Activated CD8-positive, alpha-beta memory T cell treated with anti-CD3 and anti-CD28 coated beads, Interleukin-2, amount 50 U/mL, for 4 hours (primary cell): Measurements from ENCODE around the gene ITGA3.

ENCODE experiments used
- DNase-seq: peaks from one replicate; pipeline ENCODE4 v3.0.0-alpha.2; 2020

Gene ITGA3

DNA sequence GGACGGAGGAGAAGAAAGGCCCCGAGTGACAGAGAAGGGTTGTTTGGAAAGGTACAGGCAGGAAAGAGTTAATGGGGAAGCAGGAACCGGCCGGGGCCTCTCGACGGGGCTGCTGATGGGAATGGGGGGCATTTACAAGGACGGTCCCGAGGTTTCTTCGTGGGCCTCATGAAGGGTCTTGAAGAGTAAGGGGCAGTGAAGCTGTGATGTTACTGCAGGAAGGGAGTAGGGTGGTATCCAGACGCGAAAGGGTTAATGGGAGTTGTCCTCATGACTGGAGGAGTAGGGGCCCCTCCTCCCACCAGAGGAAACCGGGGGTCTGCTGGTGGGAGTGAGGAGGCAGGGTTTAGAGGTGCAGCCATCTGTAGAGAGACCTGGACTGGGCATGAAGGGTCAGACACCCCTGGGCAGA lies 39.7 kb downstream of the ITGA3 start:
- DNase-seq, result no peak

DNA sequence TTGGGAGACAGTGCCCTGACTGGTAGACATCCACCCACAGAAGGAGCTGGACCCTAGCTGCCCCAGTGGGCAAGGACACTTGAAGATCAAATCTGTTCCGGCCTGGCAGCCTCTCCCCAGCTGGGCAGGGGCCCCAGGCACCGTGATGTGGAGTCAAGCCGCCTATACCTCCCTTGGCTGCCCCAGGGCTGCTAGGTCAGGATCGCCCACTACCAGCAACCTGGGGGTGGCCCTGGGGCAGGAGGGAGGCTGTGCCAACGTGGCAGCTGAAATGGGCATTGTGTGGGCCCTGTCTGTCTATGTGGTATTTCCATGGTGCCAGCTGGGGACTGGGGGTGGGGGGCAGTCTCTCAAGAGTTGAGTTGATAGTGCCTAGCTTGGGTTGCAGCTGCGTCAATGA lies 40.2 kb downstream of the ITGA3 start:
- DNase-seq, result no peak

DNA sequence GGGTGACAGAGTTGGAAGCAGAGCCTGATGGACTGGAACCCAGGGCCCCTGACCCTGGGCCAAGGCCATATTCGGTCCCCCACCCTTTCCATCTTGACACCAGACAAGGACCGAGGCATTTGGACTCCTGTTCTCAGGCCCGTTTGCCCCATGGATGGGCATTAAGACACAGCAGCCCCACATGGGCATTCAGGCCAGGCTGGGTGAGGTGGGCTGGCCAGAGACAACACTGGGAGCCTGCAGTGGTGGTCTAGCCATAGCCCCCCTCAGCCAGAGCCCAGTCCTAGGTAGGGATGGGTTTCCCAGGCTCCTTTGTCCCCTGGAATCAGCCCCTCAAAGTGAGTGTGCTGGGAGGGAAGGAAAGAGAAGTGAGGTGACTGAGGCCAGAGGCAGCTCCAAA lies 40.8 kb downstream of the ITGA3 start:
- no peak for DNase-seq

DNA sequence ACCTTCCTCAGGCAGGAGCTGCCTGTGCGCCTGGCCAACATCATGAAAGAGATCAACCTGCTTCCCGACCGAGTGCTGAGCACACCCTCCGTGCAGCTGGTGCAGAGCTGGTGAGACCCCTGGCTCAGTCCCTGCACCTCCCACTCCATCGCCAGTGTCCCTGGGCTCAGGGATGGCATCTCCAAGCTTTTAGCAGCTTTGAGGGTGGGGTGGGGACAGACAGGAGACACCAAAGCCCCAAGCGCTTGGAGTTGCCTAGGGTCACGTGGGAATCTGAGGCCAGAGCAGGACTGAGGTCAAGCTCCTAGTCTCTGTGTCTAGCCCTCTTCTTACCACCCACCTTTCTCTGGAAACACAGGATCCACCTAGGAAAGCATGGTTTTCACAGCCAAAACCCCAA lies 41.5 kb downstream of the ITGA3 start:
- no peak for DNase-seq

DNA sequence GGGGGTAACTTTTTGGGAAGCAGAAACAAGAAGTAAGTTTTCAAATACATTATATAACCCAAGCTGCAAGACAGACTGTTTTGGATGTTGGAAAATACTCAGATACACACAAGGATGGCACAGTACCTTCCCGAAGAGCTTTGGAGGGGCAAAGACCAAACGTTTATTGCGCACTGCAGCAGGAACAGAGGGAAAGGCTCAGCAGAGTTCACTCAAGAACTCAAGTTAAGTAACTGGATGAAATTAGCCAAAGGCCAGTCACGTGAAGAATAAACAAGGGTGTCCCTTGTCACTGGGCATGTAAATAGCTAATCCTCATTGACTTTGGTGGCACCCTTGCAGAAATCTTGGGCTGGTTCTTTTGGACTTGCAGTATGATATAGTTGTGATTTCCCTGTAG lies 42.0 kb downstream of the ITGA3 start:
- no peak for DNase-seq

DNA sequence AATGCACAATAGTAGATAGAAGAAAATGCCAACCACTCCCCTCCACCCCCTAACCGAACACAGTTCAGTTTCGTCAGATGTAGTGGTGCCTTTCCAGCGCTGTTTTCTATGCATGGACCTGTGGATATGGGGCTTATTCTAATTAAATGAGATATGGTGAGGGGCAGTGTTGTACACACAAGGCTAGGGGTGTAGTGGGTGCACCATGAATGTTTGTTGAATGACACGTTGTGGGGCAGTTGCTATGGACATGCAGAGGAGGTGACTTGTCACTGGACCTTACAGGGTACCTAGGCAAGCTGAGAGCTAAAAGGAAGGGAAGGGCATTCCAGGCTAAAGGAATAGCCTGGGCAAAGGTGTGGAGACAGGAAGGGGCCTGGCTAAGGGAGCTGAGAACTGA lies 42.7 kb downstream of the ITGA3 start:
- DNase-seq, result no peak

DNA sequence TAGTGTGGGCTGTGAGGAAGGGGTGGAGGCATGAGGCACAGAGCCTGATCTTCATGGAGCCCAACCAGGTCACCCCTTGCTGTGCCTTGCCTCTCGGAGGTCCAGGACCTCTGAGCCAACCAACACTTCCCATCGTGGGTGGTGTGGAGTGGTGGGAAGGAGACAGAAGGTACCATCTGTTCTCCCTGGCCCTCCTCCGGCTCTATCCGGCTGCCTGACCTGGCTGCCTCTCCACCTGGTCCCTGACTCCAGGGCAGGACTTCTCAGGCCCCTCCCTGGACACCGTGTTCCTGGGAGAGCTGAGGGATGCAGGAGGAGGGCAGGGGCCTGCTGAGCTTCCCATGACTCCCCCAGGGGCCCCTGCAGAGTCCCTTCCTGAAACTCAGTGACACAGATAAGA lies 43.1 kb downstream of the ITGA3 start:
- no peak for DNase-seq

DNA sequence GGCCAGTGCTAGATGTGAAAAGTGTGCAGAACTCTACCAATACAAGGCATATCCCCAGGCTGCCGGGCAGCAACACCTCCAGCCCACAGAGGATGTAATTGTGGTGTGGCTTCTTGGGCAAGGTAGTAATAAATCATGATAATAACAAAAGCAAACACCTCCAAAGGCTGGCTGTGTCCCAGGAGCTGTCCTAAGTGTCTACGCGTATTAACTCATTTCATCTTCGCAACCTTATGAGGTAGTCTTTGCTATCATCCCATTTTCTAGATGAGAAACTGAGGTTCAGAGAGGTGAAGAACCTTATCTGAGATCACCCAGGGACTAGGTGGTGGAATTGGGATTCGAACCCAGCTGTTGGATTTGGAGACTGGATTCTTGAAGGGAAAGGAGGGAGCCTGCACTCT lies 44.6 kb downstream of the ITGA3 start:
- no peak for DNase-seq

DNA sequence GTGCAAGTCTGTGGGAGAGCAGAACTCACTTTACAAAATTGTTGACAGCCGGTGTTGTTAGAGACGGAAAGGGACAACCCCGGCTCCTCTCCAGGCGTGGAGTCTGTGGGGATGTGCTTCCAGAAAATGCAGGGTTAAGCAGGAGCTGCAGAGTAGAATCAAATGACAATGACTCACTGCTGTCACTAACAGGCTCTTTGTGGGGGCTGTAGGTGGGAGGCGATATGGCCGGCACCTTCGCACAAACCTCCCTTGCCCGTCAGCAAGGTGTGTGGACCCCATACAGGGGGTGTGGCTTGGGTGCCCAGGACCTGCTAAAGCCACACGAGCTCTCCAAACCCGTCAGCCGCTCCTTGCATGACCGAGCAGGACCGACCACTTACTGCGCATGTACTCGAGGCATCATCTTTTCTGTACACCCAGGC lies 45.0 kb downstream of the ITGA3 start:
- DNase-seq, result no peak

DNA sequence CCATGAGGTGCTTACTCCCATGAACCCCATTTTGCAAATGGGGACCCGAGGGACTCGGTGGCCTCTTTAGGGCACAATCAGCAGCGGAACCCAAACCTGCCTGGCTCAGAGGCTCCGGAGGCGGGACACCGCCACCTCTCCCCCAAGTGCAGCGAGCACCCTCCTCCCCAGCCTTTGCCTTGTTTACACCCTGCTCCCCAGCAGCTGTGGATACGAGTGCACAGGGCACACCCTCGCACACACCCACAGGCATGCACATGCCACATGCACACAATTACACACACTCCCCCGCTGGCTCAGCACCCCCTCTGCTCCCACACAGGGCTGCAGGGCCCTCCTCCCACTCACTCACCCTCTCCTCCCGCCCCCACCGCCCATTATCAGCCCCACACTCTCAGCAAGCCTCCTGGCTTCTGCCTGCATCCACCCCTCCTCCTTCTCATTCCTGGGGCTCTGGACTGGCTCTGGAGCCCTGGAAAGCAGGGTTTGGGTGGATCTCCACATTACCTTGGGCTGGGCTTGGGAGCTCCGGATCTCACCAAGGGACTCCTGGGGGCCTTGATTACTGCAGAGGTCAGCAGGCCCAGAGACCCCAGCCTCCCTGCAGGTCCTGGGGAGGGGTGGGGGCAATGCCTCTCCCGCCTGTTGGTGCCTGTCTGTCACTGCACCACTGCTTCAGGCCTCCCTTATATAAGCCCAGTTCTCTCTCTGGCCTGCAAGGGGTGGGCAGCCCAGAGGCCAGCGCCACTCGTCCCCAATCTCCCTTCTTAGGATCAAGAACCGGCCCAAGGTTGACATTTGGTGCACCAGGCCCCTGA lies 45.6 kb downstream of the ITGA3 start:
- no peak for DNase-seq

DNA sequence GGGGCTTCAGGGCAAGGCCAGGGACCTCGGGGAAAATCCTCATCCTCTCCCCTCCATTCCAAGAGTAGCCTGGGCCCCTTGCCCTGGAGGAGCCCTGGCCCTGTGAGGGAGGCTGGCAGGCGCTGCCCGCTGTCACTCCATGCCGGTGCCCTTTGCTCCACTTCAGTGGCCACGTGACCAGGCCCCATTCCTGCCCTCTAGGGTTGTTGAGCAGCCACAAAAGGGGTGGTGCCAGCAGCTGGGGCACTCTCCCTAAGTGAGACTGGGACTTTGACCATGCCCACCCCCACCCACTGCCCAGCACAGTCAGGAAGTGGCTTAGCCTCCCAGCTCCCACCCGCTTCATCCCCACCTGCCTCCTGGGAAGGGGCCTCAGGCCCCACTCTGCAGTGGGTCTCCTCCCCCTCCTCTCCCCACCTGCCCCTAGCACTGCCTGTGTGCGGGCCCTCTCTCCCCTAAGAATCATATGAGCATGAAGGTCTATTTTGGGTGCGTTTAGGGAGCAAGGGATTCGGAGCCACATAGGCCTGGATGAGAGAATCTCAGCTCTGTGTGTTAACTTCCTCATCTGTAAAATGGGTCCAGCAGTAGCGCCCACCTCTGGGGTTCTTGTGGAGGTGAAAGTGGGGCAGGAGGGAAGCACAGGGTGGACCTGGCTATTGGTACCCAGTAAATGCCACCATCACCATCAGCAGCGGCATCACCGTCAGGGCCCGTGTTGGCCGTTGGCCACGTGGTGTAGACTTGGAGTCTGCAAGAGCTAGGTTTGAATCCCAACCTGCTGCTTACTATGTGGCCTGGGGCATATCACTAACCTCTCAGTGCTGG lies 46.5 kb downstream of the ITGA3 start:
- no peak for DNase-seq

DNA sequence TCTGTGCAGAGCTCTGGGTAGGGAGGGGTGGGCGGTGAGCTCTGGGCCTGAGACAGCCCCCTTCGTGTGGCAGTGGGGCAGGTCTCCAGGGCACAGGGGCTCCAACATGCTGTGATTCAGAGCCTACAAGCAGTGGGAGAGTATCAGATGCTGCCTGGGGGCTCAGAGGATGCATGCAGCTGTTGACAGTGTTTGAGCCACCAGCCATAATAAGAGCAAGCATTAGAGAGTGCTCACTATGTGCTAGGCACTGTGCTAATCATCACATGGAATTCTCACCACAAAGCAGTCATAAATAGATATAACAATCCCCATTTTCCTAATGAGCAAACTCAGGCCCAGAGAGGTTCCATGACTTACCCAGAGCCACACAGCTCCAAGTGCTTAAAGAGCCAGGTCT lies 47.3 kb downstream of the ITGA3 start:
- no peak for DNase-seq

DNA sequence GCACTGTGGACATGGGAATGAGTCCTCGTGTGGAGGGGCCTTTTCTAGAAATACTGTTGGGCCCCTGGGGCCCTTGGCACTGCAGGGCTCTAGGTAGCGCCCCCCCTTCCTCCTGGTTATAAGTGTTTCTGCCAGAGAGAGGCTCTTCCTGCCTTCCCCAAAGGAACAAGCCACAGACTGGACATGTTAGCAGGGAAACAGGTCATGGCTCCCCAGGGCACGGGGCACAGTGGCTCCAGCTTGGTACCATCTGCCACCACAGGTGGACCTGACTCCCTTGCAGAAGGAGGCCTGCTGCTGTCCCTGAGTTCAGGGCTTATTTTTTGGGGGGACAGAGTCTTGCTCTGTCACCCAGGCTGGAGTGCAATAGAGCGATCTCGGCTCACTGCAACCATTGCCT lies 48.0 kb downstream of the ITGA3 start:
- no peak for DNase-seq

DNA sequence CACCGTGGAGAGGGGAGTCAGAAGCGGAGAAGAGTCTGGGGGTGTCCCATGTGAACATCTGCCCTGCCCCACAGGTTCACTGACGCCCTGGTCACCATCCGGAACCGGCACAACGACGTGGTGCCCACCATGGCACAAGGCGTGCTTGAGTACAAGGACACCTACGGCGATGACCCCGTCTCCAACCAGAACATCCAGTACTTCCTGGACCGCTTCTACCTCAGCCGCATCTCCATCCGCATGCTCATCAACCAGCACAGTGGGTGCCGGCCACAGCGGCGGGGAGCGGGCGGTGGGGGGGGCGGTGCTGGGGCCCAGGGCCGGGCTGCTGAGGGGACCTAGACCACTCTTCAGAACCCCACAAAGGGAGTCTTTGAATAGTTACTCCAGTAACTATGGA lies 49.9 kb downstream of the ITGA3 start:
- no peak for DNase-seq

DNA sequence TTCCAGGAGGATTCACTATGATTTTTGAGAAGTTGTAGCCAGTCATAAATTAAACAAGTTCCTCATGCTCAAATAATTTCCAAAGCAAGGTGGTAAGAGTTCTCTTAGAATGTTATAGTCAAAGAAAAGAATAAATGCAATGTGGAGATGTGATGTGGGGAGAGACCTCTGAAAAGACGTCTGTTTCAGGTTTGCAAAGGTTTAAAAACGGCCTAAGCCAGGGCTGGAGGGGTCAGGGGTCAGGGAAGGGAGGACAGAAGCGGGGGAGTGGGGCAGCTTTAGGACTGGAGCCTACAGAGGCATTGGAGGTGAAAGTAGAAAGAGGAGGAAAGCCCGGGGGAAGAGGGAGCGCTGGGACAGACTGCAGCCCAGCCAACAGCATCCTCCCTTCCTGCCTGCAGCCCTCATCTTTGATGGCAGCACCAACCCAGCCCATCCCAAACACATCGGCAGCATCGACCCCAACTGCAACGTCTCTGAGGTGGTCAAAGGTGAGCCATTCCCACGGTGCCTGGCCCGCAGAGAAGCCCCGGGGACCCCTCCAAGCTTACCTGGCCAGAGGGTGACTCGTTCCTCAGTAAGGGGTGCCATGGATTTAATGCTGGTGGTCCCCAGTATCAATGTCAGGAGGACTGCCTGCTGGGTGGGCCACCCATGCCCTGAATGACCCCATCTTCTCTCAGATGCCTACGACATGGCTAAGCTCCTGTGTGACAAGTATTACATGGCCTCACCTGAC lies 50.7 kb downstream of the ITGA3 start:
- no peak for DNase-seq

DNA sequence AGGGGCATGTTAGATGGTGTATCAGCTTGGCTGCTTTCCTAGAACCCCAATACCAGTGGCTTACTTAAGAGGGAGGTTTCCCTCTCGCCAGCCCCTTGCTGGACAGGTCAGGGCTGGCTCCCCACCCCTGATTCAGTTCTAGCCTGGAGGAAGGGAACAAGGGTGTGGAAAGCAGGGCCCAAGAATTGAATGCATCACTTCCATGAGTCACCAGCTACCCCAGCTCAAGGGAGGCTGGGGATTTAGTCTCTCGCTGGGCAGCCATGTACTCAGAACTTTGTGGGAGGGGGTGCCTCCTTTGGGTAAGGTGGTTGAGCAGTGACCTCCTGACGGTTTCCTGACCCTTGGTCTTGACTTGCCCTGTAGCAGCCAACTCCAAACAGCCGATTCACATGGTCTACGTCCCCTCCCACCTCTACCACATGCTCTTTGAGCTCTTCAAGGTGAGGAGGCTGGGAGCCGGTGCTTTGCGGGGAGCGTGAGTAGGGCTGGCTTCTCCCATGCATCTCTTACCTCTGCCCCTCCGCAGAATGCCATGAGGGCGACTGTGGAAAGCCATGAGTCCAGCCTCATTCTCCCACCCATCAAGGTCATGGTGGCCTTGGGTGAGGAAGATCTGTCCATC lies 52.0 kb downstream of the ITGA3 start:
- DNase-seq, result no peak

DNA sequence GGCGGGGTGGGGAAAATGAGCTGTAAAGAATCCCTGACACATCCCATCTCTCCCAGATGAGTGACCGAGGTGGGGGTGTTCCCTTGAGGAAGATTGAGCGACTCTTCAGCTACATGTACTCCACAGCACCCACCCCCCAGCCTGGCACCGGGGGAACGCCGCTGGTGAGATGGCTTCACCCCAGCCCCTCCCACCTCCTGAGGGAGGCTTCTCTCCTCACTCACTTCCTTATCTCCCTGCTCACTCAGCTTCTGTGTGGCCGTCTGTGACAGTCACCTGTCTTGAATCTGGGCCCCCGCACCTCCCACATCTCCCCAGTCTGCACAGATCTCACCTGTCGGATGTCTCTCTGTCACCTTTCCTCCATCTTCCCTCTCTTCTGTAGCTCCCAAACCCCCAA lies 52.6 kb downstream of the ITGA3 start:
- no peak for DNase-seq

DNA sequence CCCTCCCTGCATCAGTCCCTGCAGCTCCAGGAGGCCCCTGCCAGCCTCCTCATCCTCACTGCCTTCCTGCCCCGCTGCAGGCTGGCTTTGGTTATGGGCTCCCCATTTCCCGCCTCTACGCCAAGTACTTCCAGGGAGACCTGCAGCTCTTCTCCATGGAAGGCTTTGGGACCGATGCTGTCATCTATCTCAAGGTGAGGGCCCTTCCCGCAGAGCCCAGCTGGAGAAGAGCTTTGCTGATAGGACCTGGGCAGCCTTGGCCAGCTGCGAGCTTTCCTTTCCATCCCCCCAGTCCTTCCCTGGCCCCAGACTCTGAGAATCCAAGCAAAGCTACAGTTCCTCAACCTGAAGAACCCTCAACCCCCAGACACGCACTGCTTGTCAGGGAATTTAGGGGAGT lies 53.3 kb downstream of the ITGA3 start:
- no peak for DNase-seq

DNA sequence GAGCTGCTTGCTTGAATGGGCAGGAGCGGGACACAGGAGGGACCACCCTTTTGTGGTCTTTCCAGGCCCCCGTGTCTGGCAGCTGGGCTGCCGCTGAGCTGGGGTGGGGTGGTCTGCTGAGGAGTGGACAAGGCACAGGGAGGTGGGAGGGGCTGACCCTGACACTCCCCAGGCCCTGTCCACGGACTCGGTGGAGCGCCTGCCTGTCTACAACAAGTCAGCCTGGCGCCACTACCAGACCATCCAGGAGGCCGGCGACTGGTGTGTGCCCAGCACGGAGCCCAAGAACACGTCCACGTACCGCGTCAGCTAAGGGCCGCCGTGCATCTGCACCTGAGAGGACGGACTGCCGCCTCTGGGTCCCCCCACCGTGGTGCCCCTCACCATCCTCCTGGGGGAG lies 53.9 kb downstream of the ITGA3 start:
- DNase-seq, result no peak

DNA sequence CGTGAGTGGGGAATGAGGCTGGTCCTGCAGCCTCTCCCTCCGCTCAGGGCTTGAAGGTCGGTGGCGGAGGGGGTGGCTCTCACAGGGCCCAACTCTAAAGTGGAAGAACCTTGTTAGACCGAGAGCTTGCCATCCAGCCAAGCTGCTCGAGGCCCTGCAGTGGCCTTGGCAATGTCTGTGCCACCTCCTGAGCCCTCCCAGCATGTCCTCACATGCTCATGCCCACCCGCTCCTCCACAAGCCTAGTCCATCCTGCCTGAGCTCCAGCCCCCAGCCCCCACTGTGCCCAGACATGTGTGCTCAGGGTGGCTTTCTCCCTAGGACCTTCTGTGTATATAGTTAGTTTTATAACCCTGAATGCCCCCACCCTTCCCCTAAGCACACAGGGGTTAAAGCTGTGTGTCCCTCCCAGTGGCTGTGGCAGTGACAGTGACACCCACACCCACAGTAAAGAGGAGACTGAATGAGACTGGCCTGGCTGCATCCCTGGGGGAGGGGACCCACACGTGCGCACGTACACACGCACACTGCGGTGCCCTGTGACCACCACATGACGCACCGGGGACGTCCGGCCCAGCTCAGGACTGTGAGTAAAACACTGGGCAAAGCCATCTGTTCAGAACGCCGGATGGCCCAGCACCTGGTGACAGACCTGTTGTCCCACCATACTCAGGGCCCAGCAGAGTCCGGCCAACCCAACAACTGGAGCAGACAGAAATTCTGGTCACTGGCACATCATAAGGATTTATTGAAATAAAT lies 54.9 kb downstream of the ITGA3 start:
- no peak for DNase-seq

DNA sequence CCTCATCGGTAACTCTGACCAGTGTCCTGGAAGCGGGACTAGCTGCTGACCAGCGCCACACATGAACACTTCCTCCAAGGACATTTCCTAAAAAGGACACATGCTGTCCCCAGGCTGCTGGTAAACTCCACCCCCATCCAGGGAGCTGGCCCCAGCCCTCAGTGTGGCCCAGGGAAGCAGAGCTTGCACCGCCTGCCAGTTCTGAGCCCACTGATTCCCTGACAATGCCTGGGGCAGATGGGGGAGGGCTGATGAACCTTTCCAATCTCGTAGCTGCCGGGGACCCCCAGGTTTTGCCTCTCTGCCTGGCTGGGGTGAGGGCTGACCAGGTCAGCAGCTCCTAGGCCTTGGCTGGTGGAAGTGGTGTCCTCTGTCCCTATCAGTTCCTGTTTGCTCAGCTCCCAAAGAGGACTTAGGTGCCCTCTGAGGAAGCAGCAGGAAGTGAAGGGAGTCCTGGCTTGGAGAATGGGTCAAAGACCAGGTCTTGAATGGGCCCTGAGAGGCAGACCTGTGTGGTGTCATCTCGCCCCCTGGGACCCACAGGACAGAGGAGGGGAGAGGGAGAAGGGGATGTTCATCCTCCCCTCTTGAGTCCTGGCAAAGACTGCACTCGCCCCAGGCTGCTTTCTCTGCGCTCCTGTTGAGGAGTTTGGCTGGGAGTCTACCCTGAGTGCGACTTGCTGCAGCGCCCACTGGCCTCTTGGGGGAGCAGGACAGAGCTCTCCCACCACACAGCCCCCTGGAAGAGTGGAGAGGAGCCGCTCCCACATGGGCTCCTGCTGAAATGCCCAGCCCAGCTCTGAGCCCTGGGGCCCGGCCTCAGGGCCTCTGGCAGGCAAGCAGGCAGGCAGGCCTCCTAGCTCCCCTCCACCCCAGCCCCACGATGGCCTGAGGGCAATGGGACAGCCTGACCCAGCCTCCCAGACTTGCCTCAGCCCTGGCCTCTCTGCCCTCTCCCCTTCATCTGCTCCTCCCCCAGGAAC lies 56.1 kb downstream of the ITGA3 start:
- DNase-seq, result no peak
